Activated CD8-positive, alpha-beta T cell treated with anti-CD3 and anti-CD28 coated beads for 36 hours (primary cell): ENCODE results near the gene SPSB1. TPM values are rescaled to one million over a fixed set of nuclear protein-coding genes. Genes with fewer than 3 reads are reported as not detected.
A peak's percentile ranks its signal among the peaks of the same experiment; 100 is the strongest.

Experiments used
- ATAC-seq: fragments of 200-7000 bp; cut with Tn5 transposase; one replicate; pipeline ENCODE4 v1.10.0; 2021; ENCODE audit warnings: mild to moderate bottlenecking, moderate library complexity
- CTCF ChIA-PET: fragments of 350-600 bp; sonication (Branson Sonifier 250); formaldehyde crosslinking; loops from one replicate; lab custom pipeline; 2021; ENCODE audit warnings: antibody characterized with exemption; lab: Charles Lee
- POLR2A ChIA-PET: fragments of 350-600 bp; sonication (Branson Sonifier 250); formaldehyde crosslinking; loops from one replicate; lab custom pipeline; 2021; ENCODE audit warnings: antibody characterized with exemption; lab: Charles Lee
- DNase-seq: peaks from one replicate; pipeline ENCODE4 v3.0.0-alpha.2; 2020
- H3K27ac Mint-ChIP-seq: one replicate; pipeline ENCODE4 v1.8.0; 2021; ENCODE audit warnings: mild to moderate bottlenecking, mixed read lengths
- H3K27me3 Mint-ChIP-seq: one replicate; pipeline ENCODE4 v1.8.0; 2021; ENCODE audit warnings: mixed read lengths
- H3K36me3 Mint-ChIP-seq: one replicate; pipeline ENCODE4 v1.8.0; 2021; ENCODE audit warnings: low read depth, mixed read lengths
- H3K4me1 Mint-ChIP-seq: one replicate; pipeline ENCODE4 v1.8.0; 2021; ENCODE audit warnings: low read depth, mixed read lengths
- H3K4me3 Mint-ChIP-seq: one replicate; pipeline ENCODE4 v1.8.0; 2021; ENCODE audit warnings: mild to moderate bottlenecking, moderate library complexity, mixed read lengths
- H3K9me3 Mint-ChIP-seq: one replicate; pipeline ENCODE4 v1.8.0; 2021; ENCODE audit warnings: mixed read lengths
- CTCF ChIP-seq: fragments of 200-600 bp; IDR thresholded peaks from one replicate; pipeline ENCODE4 v1.8.0; 2022; ENCODE audit warnings: antibody characterized with exemption, mild to moderate bottlenecking
- intact Hi-C: fragments of 100-400 bp; cut with micrococcal nuclease; formaldehyde crosslinking; loops from one replicate; pipeline ENCODE4 v1.10.0; 2022
- total RNA-seq, 2 experiments: library from RNA; stranded (reverse); gene quantifications; one replicate each; pipeline ENCODE4 v1.2.3, GENCODE V29; 2021

SPSB1 gene
- total RNA-seq, 2 experiments from 2014 or later: 1.1 to 1.5 TPM

DNA sequence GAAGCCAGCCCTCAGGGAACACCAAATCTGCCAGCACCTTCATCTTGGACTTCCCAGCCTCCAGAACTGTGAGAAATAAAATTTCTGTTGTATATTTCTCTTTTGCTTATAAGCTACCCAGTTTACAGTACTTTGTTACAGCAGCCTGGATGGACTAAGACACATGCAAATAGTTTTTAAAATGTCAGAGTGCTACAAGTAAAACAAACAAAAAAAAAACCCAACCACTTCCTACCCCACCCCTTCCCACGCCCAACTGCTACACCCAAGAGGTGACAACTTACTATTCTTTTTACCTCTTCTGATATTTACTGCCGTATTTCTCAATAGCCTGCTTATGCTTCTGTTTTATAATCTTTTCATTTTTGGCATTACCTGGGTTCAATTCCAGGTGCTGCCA, 8.6 kb upstream of the SPSB1 start:
- ATAC-seq: no peak
- H3K27me3 Mint-ChIP-seq: no peaks in the 10 kb centered on the region
- H3K9me3 Mint-ChIP-seq: peaks cover 17% of the 10 kb centered on the region
- peaks cover 45% of the 10 kb centered on the region for H3K4me1 Mint-ChIP-seq
- POLR2A ChIA-PET: interaction anchor here (0.5 kb wide), 1 partner anchor 137 kb away, joined by 4 read pairs; no protein-coding TSS in a partner anchor
- H3K27ac Mint-ChIP-seq: no peak overlapping the region
- peak; percentile 42 for DNase-seq
- peaks cover 2% of the 10 kb centered on the region for H3K36me3 Mint-ChIP-seq
- CTCF ChIA-PET: interaction anchor here (2.2 to 6.2 kb wide), 3 partner anchors 16 to 207 kb away, joined by 11 to 35 read pairs (median 18); no protein-coding TSS in a partner anchor
- no peak for TF ChIP-seq CTCF
- no peak overlapping the region for H3K4me3 Mint-ChIP-seq
- intact Hi-C loops: no loop called here

DNA sequence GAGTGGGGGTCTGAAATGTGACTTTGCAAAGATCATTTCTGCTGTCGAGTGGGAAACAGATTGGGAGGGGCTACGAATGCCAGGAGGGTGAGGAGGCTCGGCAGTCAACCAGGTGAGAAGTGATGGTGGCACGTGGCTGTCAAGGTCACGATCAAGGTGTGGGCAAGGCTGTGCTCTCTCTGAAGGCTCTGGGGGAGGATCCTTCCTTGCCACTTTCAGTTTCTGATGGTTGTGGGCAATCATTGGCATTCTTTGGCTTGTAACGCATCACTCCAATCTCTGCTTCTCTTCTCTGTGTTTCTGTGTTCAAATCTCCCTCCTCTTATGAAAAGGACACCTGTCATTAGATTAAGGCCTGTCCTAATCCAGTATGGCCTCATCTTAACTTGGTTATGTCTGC, 6.1 kb upstream of the SPSB1 start:
- DNase-seq: no peak
- peaks cover 2% of the 10 kb centered on the region for H3K36me3 Mint-ChIP-seq
- no peaks in the 10 kb centered on the region for H3K27me3 Mint-ChIP-seq
- no peak overlapping the region for H3K4me3 Mint-ChIP-seq
- no peak overlapping the region for H3K27ac Mint-ChIP-seq
- intact Hi-C loops: loop anchor here (5.0 kb wide), 1 partner anchor 206 kb away; no protein-coding TSS in a partner anchor
- no peak for ATAC-seq
- TF ChIP-seq CTCF: no peak
- POLR2A ChIA-PET: no interaction called here
- H3K9me3 Mint-ChIP-seq: peaks cover 17% of the 10 kb centered on the region
- H3K4me1 Mint-ChIP-seq: peaks cover 29% of the 10 kb centered on the region
- CTCF ChIA-PET: interaction anchor here (1.3 to 5.9 kb wide), 4 partner anchors 20 to 209 kb away, joined by 3 to 129 read pairs (median 6); no protein-coding TSS in a partner anchor

DNA sequence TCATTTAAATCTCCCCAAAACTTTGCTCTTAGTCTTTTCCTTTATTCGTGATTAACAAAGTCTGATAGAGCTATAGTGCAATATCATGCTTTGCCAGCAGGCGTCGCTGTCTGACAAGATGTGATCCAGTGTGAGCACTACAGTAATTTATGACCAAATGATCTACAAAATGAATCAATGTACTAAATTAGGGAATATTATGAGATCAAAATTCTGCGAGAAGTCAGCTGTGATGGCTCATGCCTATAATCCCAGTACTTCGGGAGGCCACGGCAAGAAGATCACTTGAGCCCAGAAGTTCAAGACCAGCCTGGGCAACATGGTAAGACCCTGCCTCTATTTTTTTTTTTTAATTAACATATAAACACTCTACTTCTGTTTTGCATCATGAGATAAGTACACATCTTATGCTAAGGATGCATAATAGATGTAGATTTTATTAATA, 3.6 kb upstream of the SPSB1 start:
- peak; percentile 94 for DNase-seq
- peaks cover 15% of the 10 kb centered on the region for H3K9me3 Mint-ChIP-seq
- H3K27me3 Mint-ChIP-seq: peaks cover 2% of the 10 kb centered on the region
- TF ChIP-seq CTCF: peak; percentile 99
- H3K27ac Mint-ChIP-seq: no peak overlapping the region
- no peak for ATAC-seq
- H3K36me3 Mint-ChIP-seq: peaks cover 2% of the 10 kb centered on the region
- H3K4me1 Mint-ChIP-seq: peaks cover 15% of the 10 kb centered on the region
- no peak overlapping the region for H3K4me3 Mint-ChIP-seq
- intact Hi-C loops: loop anchor here (2.0 to 5.0 kb wide), 2 partner anchors 166 to 203 kb away; no protein-coding TSS in a partner anchor
- POLR2A ChIA-PET: interaction anchor here (1.4 kb wide), 1 partner anchor 166 kb away, joined by 4 read pairs; no protein-coding TSS in a partner anchor
- CTCF ChIA-PET: interaction anchor here (0.6 to 5.9 kb wide), 34 partner anchors 9 to 355 kb away, joined by 3 to 129 read pairs (median 5); no protein-coding TSS in a partner anchor

- DNase-seq: peak; percentile 35
- peaks cover 13% of the 10 kb centered on the region for H3K9me3 Mint-ChIP-seq
- intact Hi-C loops: loop anchor here (2.0 to 5.0 kb wide), 2 partner anchors 165 to 202 kb away; no protein-coding TSS in a partner anchor
- TF ChIP-seq CTCF: no peak
- H3K4me3 Mint-ChIP-seq: no peak overlapping the region
- H3K4me1 Mint-ChIP-seq: peaks cover 13% of the 10 kb centered on the region
- H3K36me3 Mint-ChIP-seq: peaks cover 2% of the 10 kb centered on the region
- no peak for ATAC-seq
- peaks cover 2% of the 10 kb centered on the region for H3K27me3 Mint-ChIP-seq
- no peak overlapping the region for H3K27ac Mint-ChIP-seq
- CTCF ChIA-PET: interaction anchor here (0.6 to 5.9 kb wide), 37 partner anchors 10 to 354 kb away, joined by 3 to 129 read pairs (median 5); no protein-coding TSS in a partner anchor
- POLR2A ChIA-PET: interaction anchor here (1.4 kb wide), 1 partner anchor 165 kb away, joined by 4 read pairs; no protein-coding TSS in a partner anchor
These were observed 2.8 kb upstream of the SPSB1 start for GRCh38 chr1:9289711-9290485.
